Activated CD4-positive, alpha-beta T cell treated with anti-CD3 and anti-CD28 coated beads, Interleukin-2, amount 10 ng/mL, durations not matched to agents 7 days and 5 days (primary cell): Measurements from ENCODE around the gene ELFN2. TPM values are rescaled to one million over a fixed set of nuclear protein-coding genes. Genes with fewer than 3 reads are reported as not detected.

Experiments used
- CTCF ChIA-PET: fragments of 350-600 bp; sonication (Branson Sonifier 250); formaldehyde crosslinking; loops from one replicate; lab custom pipeline; 2021; ENCODE audit warnings: antibody characterized with exemption; lab: Charles Lee
- POLR2A ChIA-PET: fragments of 350-600 bp; sonication (Branson Sonifier 250); formaldehyde crosslinking; loops from one replicate; lab custom pipeline; 2021; ENCODE audit warnings: antibody characterized with exemption; lab: Charles Lee
- DNase-seq: peaks from one replicate; pipeline ENCODE4 v3.0.0-alpha.2; 2020
- H3K27ac Mint-ChIP-seq: one replicate; pipeline ENCODE4 v1.8.0; 2021; ENCODE audit warnings: mild to moderate bottlenecking, moderate library complexity, mixed read lengths
- H3K27me3 Mint-ChIP-seq: one replicate; pipeline ENCODE4 v1.8.0; 2021; ENCODE audit warnings: mixed read lengths
- H3K36me3 Mint-ChIP-seq: one replicate; pipeline ENCODE4 v1.8.0; 2021; ENCODE audit warnings: low read depth, mixed read lengths
- H3K4me1 Mint-ChIP-seq: one replicate; pipeline ENCODE4 v1.8.0; 2021; ENCODE audit warnings: mixed read lengths
- H3K4me3 Mint-ChIP-seq: one replicate; pipeline ENCODE4 v1.8.0; 2021; ENCODE audit warnings: mild to moderate bottlenecking, moderate library complexity, mixed read lengths
- H3K9me3 Mint-ChIP-seq: one replicate; pipeline ENCODE4 v1.8.0; 2021; ENCODE audit warnings: mixed read lengths
- total RNA-seq, 2 experiments: library from RNA; stranded (reverse); gene quantifications; one replicate each; pipeline ENCODE4 v1.2.3, GENCODE V29; 2021

Gene ELFN2
- total RNA-seq, 2 experiments from 2014 or later, result 0.10 to 0.23 TPM

DNA sequence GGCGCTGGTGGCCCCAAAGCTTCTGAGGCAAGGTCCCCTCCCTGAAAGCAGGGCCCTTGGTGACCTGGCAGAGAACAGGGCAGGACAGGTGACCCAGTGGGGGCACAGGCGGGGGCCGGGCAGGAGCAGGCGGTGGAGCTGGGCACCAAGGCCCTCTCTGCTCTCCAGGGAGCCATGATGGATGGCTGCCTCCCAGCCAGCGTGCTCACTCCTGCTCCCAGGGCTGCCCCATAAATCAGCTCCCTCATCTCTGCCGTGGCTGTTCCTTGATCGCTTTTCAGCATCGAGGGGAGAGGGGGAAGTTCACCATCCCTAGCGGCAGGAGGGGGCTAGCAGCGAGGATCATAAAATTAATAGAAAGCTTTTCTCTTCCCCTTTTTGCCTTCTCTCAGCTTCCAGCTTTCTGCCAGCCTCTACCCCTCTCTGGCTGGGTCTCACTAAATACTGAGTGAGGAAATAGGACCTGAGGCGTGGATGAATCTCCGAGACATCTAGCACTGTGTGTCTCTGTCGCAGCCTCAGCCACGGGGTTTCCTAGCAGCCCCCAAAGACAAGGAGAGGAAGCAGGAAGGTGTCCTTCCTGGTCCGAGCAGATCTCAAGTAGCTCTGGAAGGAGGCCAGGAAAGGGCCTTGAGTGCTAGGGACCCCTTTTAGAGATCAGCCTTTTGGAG, 22.2 kb upstream of the ELFN2 start:
- no peaks in the 10 kb centered on the region for H3K27me3 Mint-ChIP-seq
- DNase-seq, result no peak
- no peaks in the 10 kb centered on the region for H3K36me3 Mint-ChIP-seq
- CTCF ChIA-PET, result interaction anchor here (1.3 to 1.5 kb wide), 2 partner anchors 20 to 23 kb away, joined by 5 read pairs; no protein-coding TSS in a partner anchor
- H3K4me3 Mint-ChIP-seq, result no peak overlapping the region
- H3K27ac Mint-ChIP-seq, result no peak overlapping the region
- no peaks in the 10 kb centered on the region for H3K9me3 Mint-ChIP-seq
- H3K4me1 Mint-ChIP-seq, result peaks cover 7% of the 10 kb centered on the region
- POLR2A ChIA-PET, result no interaction called here

GRCh38 chr22:37448516-37449127, 21.3 kb upstream of the ELFN2 start:
- H3K4me1 Mint-ChIP-seq, result peaks cover 7% of the 10 kb centered on the region
- ChIA-PET POLR2A (no interaction called here), CTCF (interaction anchor here (1.3 to 1.5 kb wide), 2 partner anchors 19 to 24 kb away, joined by 5 read pairs; no protein-coding TSS in a partner anchor)
- H3K27ac Mint-ChIP-seq, result no peak overlapping the region
- H3K27me3 Mint-ChIP-seq, result no peaks in the 10 kb centered on the region
- no peak overlapping the region for H3K4me3 Mint-ChIP-seq
- DNase-seq, result no peak
- H3K36me3 Mint-ChIP-seq, result no peaks in the 10 kb centered on the region
- no peaks in the 10 kb centered on the region for H3K9me3 Mint-ChIP-seq

GRCh38 chr22:37445501-37445900, 18.2 kb upstream of the ELFN2 start:
- Mint-ChIP-seq H3K4me1 (peaks cover 11% of the 10 kb centered on the region), H3K27ac (no peak overlapping the region), H3K4me3 (no peak overlapping the region), H3K27me3 (peaks cover 9% of the 10 kb centered on the region), H3K9me3 (peaks cover 3% of the 10 kb centered on the region), H3K36me3 (no peaks in the 10 kb centered on the region)
- ChIA-PET CTCF (interaction anchor here (0.7 kb wide), 2 partner anchors 122 to 204 kb away, joined by 5 read pairs; no protein-coding TSS in a partner anchor), POLR2A (no interaction called here)
- DNase-seq, result no peak

GRCh38 chr22:37443977-37444376, 16.7 kb upstream of the ELFN2 start:
- Mint-ChIP-seq H3K27ac (no peak overlapping the region), H3K4me1 (peaks cover 6% of the 10 kb centered on the region), H3K27me3 (peaks cover 11% of the 10 kb centered on the region), H3K4me3 (no peak overlapping the region), H3K36me3 (no peaks in the 10 kb centered on the region), H3K9me3 (peaks cover 3% of the 10 kb centered on the region)
- CTCF ChIA-PET, result interaction anchor here (1.6 kb wide), 1 partner anchor 205 kb away, joined by 3 read pairs; no protein-coding TSS in a partner anchor
- DNase-seq, result no peak
- POLR2A ChIA-PET, result no interaction called here

DNA sequence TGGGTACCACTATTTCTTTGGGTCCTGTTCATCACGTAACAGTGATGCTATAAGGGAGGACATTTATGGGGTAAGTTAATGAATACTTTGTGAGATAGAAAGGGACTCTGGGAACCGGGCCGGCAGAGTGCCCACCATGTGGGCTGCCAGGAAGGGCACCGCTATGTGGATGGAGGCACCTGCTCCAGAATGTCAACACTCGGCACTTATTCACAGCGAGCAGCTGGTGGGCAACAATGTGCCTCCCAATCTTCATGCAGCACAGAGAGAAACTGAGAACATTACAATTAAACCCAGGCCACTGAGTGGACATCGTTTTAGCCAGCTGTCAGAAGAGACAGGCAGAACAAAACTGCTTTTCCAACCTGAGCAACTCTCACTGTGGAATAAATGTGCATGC, 15.8 kb upstream of the ELFN2 start:
- H3K4me1 Mint-ChIP-seq, result peaks cover 6% of the 10 kb centered on the region
- H3K36me3 Mint-ChIP-seq, result no peaks in the 10 kb centered on the region
- no peak overlapping the region for H3K4me3 Mint-ChIP-seq
- DNase-seq, result no peak
- peaks cover 11% of the 10 kb centered on the region for H3K27me3 Mint-ChIP-seq
- no peak overlapping the region for H3K27ac Mint-ChIP-seq
- ChIA-PET POLR2A (no interaction called here), CTCF (interaction anchor here (1.3 kb wide), 1 partner anchor 107 kb away, joined by 3 read pairs; no protein-coding TSS in a partner anchor)
- peaks cover 3% of the 10 kb centered on the region for H3K9me3 Mint-ChIP-seq

DNA sequence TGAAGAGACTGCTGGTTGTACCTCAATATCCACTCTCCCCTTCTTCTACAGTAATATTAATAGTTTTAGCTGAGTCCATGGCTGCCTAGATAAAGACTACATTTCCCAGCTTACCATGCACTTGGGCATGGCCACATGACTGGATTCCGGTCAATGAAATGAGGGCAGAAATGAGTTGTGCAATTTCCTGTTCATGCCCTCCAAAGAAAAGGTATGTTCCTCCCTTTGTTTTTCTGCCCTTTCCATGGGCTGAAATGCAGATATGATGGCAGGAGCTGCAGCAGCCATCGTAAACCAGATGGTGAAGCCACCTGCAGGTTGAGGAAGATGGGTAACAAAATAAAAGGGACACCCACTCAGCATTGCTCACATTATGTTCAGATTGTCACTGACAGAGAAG, 15.3 kb upstream of the ELFN2 start:
- peaks cover 6% of the 10 kb centered on the region for H3K4me1 Mint-ChIP-seq
- H3K27me3 Mint-ChIP-seq, result peaks cover 11% of the 10 kb centered on the region
- H3K4me3 Mint-ChIP-seq, result no peak overlapping the region
- no peak for DNase-seq
- no peaks in the 10 kb centered on the region for H3K36me3 Mint-ChIP-seq
- POLR2A ChIA-PET, result interaction anchor here (0.7 kb wide), 1 partner anchor 159 kb away, joined by 3 read pairs; no protein-coding TSS in a partner anchor
- no peak overlapping the region for H3K27ac Mint-ChIP-seq
- CTCF ChIA-PET, result interaction anchor here (1.2 to 1.3 kb wide), 2 partner anchors 13 to 106 kb away, joined by 3 read pairs; no protein-coding TSS in a partner anchor
- peaks cover 3% of the 10 kb centered on the region for H3K9me3 Mint-ChIP-seq

DNA sequence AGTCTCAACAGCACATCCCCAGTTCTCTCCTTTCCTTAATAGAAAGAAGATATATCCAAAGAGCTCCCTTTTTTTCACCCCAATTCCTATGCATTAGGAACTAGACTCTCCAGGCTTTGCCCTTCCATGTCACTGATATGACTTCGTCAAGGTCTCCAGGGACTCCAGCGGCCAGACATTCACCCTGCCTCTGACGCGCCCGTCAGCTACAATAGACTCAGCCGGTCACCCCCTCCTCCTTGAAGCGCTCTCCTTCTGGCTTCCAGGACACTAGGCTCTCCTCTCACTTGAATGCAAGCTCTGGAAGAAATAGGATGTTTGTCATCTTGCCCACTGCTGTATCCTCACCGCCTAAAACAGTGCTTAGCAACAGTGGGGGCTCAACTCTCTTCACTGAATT, 14.9 kb upstream of the ELFN2 start:
- peaks cover 13% of the 10 kb centered on the region for H3K27me3 Mint-ChIP-seq
- H3K4me3 Mint-ChIP-seq, result no peak overlapping the region
- H3K27ac Mint-ChIP-seq, result no peak overlapping the region
- no peaks in the 10 kb centered on the region for H3K36me3 Mint-ChIP-seq
- CTCF ChIA-PET, result interaction anchor here (0.7 to 1.3 kb wide), 4 partner anchors 13 to 106 kb away, joined by 3 read pairs; no protein-coding TSS in a partner anchor
- H3K9me3 Mint-ChIP-seq, result peaks cover 3% of the 10 kb centered on the region
- H3K4me1 Mint-ChIP-seq, result peaks cover 6% of the 10 kb centered on the region
- POLR2A ChIA-PET, result interaction anchor here (0.7 kb wide), 1 partner anchor 158 kb away, joined by 3 read pairs; no protein-coding TSS in a partner anchor
- DNase-seq, result no peak

DNA sequence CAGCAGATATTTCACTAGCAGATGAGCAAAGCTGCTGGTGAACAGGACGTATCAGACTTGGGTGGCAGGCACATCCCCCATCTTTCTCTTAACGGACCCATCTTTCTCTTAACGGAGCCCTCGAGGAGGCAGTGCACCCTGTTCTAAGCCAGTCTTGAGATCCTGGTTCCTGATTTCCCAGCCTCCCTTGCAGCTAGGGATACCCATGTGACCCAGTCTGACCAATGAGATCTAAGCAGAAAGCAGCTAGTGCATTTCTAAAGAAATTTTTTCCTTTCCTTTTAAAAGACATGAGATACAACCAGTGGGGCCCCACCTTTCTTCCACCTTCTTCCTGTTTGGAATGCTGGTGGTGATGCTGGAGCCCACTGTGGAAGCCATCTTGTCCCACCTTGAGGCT, 13.6 kb upstream of the ELFN2 start:
- Mint-ChIP-seq H3K4me3 (no peak overlapping the region), H3K36me3 (no peaks in the 10 kb centered on the region), H3K27ac (no peak overlapping the region), H3K27me3 (peaks cover 13% of the 10 kb centered on the region), H3K9me3 (peaks cover 3% of the 10 kb centered on the region), H3K4me1 (peaks cover 6% of the 10 kb centered on the region)
- DNase-seq, result no peak
- POLR2A ChIA-PET, result no interaction called here
- CTCF ChIA-PET, result interaction anchor here (0.6 to 1.0 kb wide), 2 partner anchors 9 to 58 kb away, joined by 3 read pairs; no protein-coding TSS in a partner anchor

GRCh38 chr22:37439347-37439746, 12.1 kb upstream of the ELFN2 start:
- H3K4me1 Mint-ChIP-seq, result peaks cover 6% of the 10 kb centered on the region
- CTCF ChIA-PET, result interaction anchor here (0.6 to 2.5 kb wide), 4 partner anchors 11 to 867 kb away, joined by 3 to 11 read pairs (median 4); no protein-coding TSS in a partner anchor
- H3K9me3 Mint-ChIP-seq, result peaks cover 3% of the 10 kb centered on the region
- H3K27ac Mint-ChIP-seq, result no peak overlapping the region
- no peak overlapping the region for H3K4me3 Mint-ChIP-seq
- H3K36me3 Mint-ChIP-seq, result no peaks in the 10 kb centered on the region
- no peak for DNase-seq
- POLR2A ChIA-PET, result no interaction called here
- H3K27me3 Mint-ChIP-seq, result peaks cover 15% of the 10 kb centered on the region

DNA sequence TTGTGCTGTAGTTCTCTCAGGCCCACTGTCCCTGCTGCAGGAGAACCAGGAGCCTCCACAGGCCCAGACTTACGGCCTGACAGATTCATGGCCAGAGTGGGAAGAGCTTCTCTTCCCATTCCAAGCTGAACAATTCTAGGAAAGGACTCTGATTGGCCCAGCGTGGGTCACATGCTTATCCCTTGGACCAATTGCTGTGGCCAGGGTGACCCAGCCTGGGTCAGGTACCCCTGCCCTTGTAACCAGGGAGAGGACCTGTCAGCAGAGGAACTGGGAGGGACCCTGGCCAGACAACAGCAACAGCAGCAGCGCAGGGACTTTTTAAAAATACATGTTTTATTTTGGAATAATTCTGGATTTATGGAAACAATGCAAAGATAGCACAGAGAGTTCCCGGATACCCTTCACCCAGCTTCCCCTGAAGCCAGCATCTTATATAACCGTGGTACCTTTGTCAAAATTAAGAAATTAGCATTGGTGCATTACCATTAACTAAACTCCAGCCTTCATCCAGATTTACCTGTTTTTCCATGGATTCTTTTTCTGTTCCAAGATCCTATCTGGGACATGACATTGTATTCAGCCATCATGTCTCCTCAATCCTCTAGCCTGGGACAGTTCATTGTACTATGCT, 8.8 kb upstream of the ELFN2 start:
- Mint-ChIP-seq H3K27me3 (peaks cover 11% of the 10 kb centered on the region), H3K4me1 (peaks cover 14% of the 10 kb centered on the region), H3K27ac (no peak overlapping the region), H3K9me3 (peaks cover 6% of the 10 kb centered on the region), H3K4me3 (no peak overlapping the region), H3K36me3 (no peaks in the 10 kb centered on the region)
- CTCF ChIA-PET, result no interaction called here
- POLR2A ChIA-PET, result no interaction called here
- no peak for DNase-seq

DNA sequence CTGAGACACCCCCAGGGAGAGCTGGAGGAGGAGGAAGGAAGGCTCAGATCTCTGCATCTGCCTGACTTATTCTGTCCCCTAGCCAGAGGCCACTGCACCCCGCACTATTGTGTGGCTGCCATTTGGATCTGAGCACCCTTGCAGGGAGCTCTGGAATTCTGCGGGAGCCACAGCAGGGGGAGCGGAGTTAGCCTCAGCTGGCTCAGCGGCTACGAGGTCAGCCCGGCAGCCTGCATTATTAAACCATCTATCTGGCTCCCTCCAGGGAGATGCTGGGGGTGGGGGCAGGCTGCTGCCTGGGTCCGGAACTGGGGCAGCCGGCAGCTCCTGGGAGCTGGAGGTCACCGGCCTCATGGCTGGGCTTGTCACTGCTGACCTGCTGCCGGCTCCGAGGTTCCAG, 6.5 kb upstream of the ELFN2 start:
- Mint-ChIP-seq H3K4me3 (no peak overlapping the region), H3K27ac (no peak overlapping the region), H3K27me3 (peaks cover 24% of the 10 kb centered on the region), H3K9me3 (peaks cover 6% of the 10 kb centered on the region), H3K36me3 (no peaks in the 10 kb centered on the region), H3K4me1 (peaks cover 16% of the 10 kb centered on the region)
- no peak for DNase-seq
- CTCF ChIA-PET, result interaction anchor here (0.6 to 0.9 kb wide), 2 partner anchors 9 to 313 kb away, joined by 3 read pairs; no protein-coding TSS in a partner anchor
- POLR2A ChIA-PET, result no interaction called here

- H3K4me1 Mint-ChIP-seq, result peaks cover 16% of the 10 kb centered on the region
- no peak for DNase-seq
- H3K27ac Mint-ChIP-seq, result no peak overlapping the region
- H3K36me3 Mint-ChIP-seq, result no peaks in the 10 kb centered on the region
- peaks cover 6% of the 10 kb centered on the region for H3K9me3 Mint-ChIP-seq
- H3K4me3 Mint-ChIP-seq, result no peak overlapping the region
- ChIA-PET POLR2A (interaction anchor here (0.7 kb wide), 1 partner anchor 1144 kb away, joined by 4 read pairs; no protein-coding TSS in a partner anchor), CTCF (interaction anchor here (1.2 kb wide), 1 partner anchor 8 kb away, joined by 3 read pairs; no protein-coding TSS in a partner anchor)
- peaks cover 34% of the 10 kb centered on the region for H3K27me3 Mint-ChIP-seq
Measured at GRCh38 chr22:37432708-37433054, 5.4 kb upstream of the ELFN2 start.
